ENCODE results near the gene FOCAD.

Gene FOCAD

GRCh38 chr9:20749496-20750198 is 65.6 kb downstream of the FOCAD start:
- TF ChIP-seq CTCF (IDR thresholded peaks at IDR 0.05; ENCODE audit: low read depth, low read length): no peak
- no peak for DNase-seq (ENCODE audit: extremely low read depth, low read depth)

GRCh38 chr9:20753761-20754160 is 69.7 kb downstream of the FOCAD start:
- TF ChIP-seq CTCF (IDR thresholded peaks at IDR 0.05; ENCODE audit: low read depth, low read length): no peak
- DNase-seq (ENCODE audit: extremely low read depth, low read depth): no peak

- no peak for DNase-seq (ENCODE audit: extremely low read depth, low read depth)
- no peak for TF ChIP-seq CTCF (IDR thresholded peaks at IDR 0.05; ENCODE audit: low read depth, low read length)
Observed at GRCh38 chr9:20754556-20754955, 70.5 kb downstream of the FOCAD start.

GRCh38 chr9:20760246-20760891 is 76.3 kb downstream of the FOCAD start:
- TF ChIP-seq CTCF (IDR thresholded peaks at IDR 0.05; ENCODE audit: low read depth, low read length): no peak
- DNase-seq (ENCODE audit: extremely low read depth, low read depth): no peak

GRCh38 chr9:20770947-20771346 is 86.9 kb downstream of the FOCAD start:
- DNase-seq (ENCODE audit: extremely low read depth, low read depth): no peak
- TF ChIP-seq CTCF (IDR thresholded peaks at IDR 0.05; ENCODE audit: low read depth, low read length): no peak

- no peak for TF ChIP-seq CTCF (IDR thresholded peaks at IDR 0.05; ENCODE audit: low read depth, low read length)
- no peak for DNase-seq (ENCODE audit: extremely low read depth, low read depth)
Observed at GRCh38 chr9:20771729-20772128, 87.7 kb downstream of the FOCAD start.

- no peak for DNase-seq (ENCODE audit: extremely low read depth, low read depth)
- no peak for TF ChIP-seq CTCF (IDR thresholded peaks at IDR 0.05; ENCODE audit: low read depth, low read length)
Observed at GRCh38 chr9:20775683-20776082, 91.6 kb downstream of the FOCAD start.
